DMS153 (cell line): ENCODE measurements around the gene OTOS.

Source experiments
- DNase-seq: peaks from one replicate; lab custom pipeline; 2025; lab: John Stamatoyannopoulos, UW

Gene OTOS

DNA sequence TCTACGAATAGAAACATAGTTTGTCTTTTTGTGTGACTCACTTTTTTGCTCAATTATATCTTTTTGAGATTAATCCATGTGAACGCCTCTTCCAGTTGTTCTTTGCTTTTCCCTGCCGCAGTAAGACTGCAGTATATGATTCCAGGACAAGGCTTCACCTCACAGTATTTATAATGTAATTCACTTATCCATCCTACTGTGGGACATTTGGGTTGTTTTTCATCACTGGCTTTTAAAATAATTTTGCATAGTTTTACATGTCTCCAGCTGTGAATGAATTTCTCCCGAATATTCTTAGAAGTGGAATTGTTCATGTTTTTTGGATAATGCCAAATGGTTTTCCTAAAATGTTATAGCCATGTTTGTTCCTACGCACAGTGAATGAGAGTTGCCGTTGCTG lies 26.2 kb downstream of the OTOS start:
- no peak for DNase-seq

DNA sequence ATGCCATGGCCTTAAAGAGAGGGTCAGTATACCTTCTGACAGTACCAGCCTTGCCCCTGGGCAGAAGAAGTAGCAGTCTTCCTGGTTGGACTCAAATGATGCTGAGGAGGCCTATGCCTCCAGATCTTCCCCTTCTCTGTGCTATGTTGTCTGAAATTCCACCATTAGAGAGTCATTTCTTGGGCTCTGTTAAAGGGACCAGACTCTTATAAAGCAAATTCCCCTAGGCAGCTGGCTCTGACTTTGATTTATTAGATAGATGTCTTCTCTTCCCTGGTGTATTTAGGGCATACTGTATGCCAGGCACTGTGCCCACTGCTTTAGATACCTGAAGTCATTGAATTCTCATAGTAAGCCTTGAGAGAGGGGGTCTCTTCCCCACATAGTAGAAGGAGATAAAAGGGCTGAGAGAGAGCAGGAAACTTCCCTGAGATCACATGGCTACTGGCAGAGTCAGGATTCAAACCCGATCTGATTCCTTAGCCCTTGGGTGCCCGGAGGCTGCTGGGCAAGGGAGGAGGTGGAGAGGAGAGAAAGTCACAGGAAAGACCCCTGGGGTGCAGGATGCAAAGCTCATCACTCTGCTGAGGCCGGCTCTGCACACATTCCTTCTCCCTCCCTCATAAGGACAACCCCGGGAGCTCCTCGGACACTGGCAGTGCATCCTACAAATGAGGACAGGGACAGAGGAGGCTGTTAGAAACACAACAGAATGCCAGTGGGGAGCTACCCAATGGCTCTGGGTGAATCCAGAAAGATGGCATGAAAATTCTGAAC lies 27.4 kb downstream of the OTOS start:
- no peak for DNase-seq

DNA sequence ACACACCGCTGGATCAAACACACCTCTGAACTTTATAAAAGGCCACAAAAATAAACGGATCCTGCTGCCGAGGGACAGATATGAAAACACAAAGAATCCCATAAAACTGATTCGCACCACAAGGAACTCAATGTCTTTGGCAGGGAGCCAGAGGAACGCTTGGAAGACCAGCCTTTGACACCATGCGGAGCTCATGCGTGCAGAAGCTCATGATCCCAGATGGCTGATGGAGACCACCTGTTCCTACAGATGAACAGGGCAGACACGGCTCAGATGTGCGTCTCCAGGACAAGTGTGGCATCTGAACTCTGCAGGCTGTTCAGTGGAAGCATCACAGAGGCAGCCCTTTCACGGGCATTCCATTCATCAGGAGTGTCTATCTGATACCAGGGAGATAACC lies 29.2 kb downstream of the OTOS start:
- no peak for DNase-seq

DNA sequence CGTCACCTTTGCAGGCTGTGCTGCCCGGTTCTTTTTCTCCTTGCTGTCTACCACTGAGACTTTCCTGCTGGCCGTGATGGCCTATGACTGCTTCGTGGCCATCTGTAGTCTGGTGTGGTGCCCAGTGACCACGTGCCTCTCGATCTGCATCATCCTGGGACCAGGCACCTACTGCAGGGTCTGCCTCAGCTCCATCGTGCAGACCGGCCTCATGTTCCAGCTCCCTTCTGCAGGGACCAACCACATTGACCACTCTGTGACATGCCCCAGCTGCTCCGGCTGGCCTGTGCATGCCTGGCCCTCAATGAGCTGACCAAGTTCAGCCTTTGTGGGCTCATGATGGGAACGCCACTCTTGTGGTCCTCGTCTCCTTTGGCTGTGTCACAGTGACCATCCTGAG lies 31.1 kb downstream of the OTOS start:
- DNase-seq = no peak

DNA sequence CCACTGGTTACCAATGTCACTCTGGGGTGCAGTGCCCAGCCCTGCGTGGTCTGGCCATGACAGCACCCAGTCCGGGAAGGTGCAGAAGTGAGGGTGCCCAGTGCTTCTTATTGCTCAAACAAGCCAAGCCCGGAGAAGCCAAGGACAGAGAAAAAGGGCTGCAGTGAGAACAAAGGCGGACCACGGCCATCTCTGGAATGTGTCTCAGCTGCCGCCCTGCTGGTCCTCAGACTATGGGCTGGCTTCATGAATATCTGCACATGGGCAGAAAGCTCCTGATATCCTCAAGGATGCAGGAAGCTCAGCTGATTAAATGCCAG lies 33.0 kb downstream of the OTOS start:
- no peak for DNase-seq

DNA sequence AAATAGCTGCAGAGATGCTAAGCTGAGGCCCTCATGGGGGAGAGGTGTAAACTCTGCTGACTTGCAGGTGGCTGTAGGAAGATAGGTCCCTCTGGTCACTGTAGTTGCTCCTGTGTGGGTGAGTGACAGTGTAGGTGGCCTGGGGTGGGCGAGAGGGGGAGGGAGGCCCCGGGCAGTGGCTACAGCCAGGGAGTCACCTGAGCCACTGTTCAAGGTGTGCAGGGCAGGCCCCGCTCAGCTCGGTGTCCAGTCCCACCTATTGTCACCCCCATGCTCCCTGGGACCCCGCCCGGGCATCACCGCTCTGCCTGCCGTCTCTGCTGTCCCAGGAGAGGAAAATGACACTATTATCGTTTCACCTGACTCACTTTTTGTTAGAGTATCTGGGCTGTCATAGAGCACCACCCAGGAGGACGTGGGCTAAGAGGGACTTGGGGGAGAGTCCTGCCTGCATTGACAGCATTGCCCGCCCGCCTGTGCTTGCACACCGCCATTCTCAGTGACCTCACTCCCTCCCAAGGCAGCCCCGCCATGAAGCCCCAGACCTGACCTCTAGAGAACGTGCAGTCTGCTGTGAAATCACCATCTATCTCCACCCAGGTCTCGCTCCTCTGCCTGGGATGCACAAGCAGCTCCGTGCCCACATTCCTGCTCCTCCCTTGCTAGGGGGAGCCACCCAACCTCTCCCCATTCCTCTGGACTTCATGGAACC lies 33.5 kb downstream of the OTOS start:
- no peak for DNase-seq

DNA sequence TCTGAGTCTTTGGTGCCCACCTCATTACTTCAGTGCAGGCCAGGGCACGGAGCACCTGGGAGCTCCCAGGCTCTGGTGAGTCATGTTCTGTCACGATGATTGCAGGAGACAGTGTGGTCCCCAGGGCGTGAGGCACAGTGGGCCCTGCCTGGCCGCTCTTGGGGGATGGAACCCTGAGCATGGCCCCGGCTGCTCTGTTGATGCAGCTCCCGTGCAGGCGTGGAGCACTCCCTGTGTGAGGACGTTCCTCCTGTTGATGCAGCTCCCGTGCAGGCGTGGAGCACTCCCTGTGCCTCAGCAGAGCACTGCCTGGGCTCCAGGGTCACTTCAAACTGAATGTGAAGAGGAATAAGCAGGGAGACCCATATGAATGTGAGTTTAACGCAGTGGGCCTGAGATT lies 34.5 kb downstream of the OTOS start:
- no peak for DNase-seq

DNA sequence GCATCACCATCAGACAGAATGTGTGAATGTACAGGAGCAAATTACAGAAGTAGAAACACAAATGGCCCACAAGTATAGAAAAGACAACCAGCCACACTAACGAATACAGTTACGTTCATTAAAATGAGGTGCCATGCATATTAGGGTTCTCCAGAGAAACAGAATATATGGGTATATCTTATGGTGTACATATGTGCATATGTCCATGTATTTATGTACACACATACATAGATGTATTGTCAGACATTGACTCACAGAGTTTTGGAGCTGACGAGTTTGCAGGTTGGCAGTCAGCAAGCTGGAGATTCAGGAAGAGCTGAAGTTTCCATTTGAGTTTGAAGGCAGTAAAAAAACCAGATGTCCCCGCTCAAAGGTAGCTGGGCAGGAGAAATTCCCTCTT lies 37.3 kb downstream of the OTOS start:
- DNase-seq = no peak

DNA sequence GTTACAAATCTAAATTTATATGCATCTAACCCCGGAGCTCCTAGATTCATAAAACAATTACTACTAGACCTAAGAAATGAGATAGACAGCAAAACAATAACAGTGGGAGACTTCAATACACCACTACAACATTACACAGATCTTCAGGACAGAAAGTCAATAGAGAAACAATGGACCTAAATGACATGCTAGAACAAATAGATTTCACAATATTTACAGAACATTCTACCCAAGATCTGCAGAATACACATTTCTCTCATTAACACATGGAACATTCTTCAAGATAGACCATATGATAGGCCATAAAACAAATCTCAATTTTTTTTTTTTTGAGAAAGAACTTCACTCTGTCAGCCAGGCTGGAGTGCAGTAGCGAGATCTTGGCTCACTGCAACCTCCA lies 42.1 kb downstream of the OTOS start:
- no peak for DNase-seq

DNA sequence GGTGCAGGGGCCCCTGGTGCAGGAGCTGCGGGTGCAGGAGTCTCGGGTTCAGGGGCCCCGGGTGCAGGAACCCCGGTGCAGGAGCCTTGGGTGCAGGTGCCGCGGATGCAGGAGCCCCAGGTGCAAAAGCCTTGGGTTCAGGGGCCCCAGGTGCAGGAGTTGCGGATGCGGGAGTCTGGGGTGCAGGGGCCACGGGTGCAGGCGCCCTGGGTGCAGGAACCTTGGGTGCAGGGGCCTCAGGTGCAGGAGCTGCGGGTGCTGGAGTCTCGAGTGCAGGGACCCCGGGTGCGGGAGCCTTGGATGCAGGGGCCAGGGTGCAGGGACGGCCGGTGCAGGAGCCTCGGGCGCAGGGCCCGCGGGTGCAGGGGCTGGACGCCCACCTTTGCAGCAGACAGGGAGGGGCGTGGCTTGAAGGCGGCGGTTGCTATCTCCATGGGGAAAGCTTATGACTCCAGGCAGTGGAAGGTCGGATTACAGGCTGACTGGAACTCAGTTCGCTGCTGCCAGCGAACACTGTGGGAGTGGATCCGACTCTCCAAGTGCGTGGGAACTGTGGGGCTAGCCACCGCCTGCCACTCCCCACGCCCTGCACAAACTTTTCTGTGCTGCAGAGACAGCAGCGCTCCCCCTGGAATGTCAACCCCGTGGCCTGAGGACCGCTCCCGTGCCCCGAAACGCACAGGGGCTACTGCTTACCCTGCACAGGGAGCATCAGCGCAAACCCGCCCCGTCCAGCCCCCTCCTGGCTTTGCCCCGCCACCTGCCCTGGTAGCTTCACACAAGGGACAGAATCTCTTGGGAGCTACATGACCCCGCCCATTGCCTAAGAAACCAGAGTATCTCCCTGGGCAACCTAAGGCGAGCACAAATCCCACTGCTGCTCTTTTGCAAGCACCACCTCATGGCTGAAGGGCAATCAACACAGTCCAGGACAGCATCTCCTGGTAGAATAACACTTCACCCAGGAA lies 44.6 kb downstream of the OTOS start:
- DNase-seq = no peak

DNA sequence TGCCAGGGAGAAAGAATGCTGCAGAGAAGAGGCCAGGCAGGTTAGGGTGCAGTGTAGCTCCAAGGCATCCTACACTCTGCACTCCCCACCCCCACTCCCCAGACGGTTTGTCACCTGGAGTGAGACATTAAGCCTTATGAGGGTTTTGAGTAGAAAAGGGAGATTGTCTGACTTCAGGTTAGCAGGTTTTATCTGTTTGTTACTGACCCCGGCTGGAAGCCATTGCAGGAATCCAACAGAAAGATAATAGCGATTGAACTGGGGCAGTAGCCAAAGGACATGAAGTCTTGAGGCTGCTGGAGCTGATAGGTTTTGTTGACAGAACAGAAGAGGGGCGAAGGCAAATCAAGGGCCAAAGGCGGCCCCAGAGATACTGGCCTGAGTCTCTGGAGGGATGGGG lies 51.2 kb downstream of the OTOS start:
- no peak for DNase-seq
